ENCODE results near the gene SLC4A9.
A peak's percentile ranks its signal among the peaks of the same experiment; 100 is the strongest.

The SLC4A9 gene

DNA sequence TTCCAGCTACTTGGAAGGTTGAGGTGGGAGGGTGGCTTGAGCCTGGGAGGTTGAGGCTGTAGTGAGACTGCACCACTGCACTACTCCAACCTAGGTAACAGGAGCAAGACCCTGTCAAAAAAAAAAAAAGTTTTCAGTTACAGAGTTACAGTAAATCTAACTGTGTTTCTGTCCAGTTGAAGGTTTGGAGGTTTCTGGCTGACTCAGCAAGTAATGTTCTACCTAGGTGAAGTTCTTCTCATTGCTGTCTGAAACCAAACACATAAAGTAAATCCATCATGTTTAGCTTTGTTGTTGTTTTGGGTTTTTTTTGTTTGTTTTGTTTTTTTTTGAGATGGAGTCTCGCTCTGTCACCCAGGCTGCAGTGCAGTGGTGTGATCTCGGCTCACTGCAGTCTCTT is 33.7 kb downstream of the SLC4A9 start:
- Histone ChIP-seq H3K4me1 (ENCODE audit: control insufficient read depth, insufficient read depth, low read length) (no peaks in the 10 kb centered on the region), H3K9ac (ENCODE audit: low read length) (no peak overlapping the region), H3K9me3 (ENCODE audit: control insufficient read depth, low read length) (no peaks in the 10 kb centered on the region), H3K27me3 (ENCODE audit: control insufficient read depth, insufficient read depth, low read length) (no peaks in the 10 kb centered on the region), H3K36me3 (ENCODE audit: control insufficient read depth, insufficient read depth, low read length) (no peaks in the 10 kb centered on the region), H3K4me3 (ENCODE audit: low read length) (no peak overlapping the region)

DNA sequence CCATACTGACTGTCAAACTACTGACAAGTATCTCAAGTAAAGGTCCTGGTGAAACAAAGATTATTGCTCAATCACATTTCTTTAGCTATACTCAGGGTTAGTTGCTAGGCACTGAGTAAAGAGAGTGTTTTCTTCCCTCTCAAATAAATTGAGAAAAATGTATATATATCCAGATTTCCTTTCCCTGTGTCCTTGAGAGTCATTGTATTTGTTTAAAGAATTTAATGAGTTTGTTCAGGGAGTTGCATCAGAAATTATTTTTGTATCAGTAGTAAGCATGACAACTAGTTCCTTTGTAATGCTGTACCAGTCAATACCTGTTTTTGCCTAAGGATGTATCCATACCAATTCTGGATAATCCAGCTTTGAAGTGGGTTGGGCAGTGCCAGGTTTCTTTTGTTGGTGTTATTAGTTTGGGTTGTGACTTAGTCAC is 38.4 kb downstream of the SLC4A9 start:
- Histone ChIP-seq H3K4me1 (ENCODE audit: control insufficient read depth, insufficient read depth, low read length) (peaks cover 3% of the 10 kb centered on the region), H3K36me3 (ENCODE audit: control insufficient read depth, insufficient read depth, low read length) (no peaks in the 10 kb centered on the region), H3K27me3 (ENCODE audit: control insufficient read depth, insufficient read depth, low read length) (no peaks in the 10 kb centered on the region), H3K9ac (ENCODE audit: low read length) (no peak overlapping the region), H3K4me3 (ENCODE audit: low read length) (no peak overlapping the region), H3K9me3 (ENCODE audit: control insufficient read depth, low read length) (no peaks in the 10 kb centered on the region)

DNA sequence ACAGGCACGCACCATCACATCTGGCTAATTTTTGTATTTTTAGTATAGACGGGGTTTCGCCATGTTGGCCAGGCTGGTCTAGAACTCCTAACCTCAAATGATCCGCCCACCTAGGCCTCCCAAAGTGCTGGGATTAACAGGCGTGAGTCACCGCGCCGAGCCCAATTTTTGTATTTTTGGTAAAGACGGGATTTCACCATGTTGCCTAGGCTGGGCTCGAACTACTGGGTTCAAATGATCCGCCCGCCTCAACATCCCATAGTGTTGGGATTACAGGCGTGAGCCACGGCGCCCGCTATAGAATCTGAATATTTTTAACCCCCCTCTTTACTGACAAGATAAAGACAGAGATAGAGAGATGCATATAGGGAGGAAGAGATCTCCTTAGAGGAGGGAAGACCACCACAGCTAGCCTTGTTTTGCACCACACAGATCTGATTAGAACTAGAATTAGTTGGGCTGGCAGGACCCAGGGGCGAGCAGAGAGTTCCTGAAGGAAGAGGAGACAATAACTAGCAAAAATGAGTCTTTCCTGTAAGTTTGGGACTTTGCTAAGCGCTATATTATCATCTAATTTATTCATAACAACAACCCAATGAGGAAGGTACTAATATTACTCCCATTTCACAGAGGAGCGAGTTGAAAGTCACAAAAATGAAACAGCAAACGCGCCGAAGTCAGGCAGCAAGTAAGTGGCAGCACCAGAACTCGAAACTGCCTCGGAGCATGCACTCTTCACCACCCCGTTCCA is 40.2 kb downstream of the SLC4A9 start:
- H3K36me3 ChIP-seq (ENCODE audit: control insufficient read depth, insufficient read depth, low read length), result no peaks in the 10 kb centered on the region
- peaks cover 14% of the 10 kb centered on the region for H3K4me1 ChIP-seq (ENCODE audit: control insufficient read depth, insufficient read depth, low read length)
- no peaks in the 10 kb centered on the region for H3K9me3 ChIP-seq (ENCODE audit: control insufficient read depth, low read length)
- no peaks in the 10 kb centered on the region for H3K27me3 ChIP-seq (ENCODE audit: control insufficient read depth, insufficient read depth, low read length)
- peak overlapping the region; percentile 74 for H3K9ac ChIP-seq (ENCODE audit: low read length)
- H3K4me3 ChIP-seq (ENCODE audit: low read length), result peak overlapping the region; percentile 97

DNA sequence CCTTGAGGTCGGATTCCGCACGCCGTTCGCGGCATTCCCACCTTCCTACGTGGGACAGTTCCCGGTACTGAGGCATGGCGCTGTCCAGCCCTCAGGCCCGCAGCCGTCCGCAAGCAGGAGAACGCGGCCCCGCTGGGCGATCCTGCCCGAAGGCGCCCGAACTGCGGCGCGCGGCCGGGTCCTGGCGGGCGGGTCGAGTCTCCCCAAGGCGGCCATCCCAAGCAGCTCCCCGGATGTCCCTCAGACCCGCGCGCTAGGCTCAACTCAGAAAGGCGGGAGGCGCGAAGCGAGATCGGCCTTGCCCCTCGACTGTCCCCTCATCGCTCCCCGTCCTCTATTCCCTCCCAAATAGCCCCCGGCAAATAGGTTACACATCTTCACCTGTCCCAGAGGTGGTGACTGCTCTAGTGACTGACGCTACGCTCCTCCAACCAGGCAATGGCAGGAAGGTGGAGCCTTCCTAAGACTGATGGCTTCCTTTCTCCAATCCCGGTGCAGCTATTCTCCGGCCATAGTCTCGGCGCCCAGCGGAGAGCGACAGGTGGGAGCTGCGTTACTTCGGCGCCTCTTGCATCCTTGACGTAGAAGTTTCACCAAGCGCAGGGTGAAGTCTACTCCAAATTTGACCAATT is 40.9 kb downstream of the SLC4A9 start:
- Histone ChIP-seq H3K4me1 (ENCODE audit: control insufficient read depth, insufficient read depth, low read length) (peaks cover 14% of the 10 kb centered on the region), H3K9me3 (ENCODE audit: control insufficient read depth, low read length) (no peaks in the 10 kb centered on the region), H3K9ac (ENCODE audit: low read length) (peak overlapping the region; percentile 74), H3K27me3 (ENCODE audit: control insufficient read depth, insufficient read depth, low read length) (no peaks in the 10 kb centered on the region), H3K4me3 (ENCODE audit: low read length) (peak overlapping the region; percentile 97), H3K36me3 (ENCODE audit: control insufficient read depth, insufficient read depth, low read length) (no peaks in the 10 kb centered on the region)

DNA sequence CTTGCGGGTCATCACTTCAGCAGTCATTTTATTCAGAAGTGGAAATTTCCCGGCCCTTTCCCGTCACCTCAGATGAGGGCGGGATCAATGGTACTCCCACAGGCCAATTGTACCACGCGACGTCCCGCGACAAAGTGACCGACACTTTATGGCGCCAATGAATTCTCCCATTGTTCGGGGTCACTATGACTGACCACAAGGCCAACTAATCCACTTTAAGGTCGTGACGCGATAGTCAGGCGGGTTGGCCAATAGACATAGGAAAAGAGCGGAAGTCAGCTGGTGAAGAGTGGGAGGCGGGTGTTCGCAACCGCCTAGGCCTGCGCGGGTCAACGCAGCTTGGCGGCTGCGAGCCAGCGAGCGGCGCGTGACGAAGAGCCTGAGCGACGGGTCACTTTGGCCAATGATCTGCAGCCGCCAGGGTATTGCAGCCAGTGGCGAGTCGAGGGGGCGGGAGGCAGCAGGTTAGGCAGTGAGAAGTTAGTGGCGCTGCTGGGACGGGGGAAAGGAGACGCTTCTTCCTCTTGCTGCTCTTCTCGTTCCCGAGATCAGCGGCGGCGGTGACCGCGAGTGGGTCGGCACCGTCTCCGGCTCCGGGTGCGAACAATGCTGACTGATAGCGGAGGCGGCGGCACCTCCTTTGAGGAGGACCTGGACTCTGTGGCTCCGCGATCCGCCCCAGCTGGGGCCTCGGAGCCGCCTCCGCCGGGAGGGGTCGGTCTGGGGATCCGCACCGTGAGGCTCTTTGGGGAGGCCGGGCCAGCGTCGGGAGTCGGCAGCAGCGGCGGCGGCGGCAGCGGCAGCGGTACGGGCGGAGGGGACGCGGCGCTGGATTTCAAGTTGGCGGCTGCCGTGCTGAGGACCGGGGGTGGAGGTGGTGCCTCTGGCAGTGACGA is 41.6 kb downstream of the SLC4A9 start, which contains the start of gene ANKHD1:
TSS of gene ANKHD1 (plus strand) at position 472 of the 896 bp plus-strand sequence. CDS start at position 607, 135 bp downstream.
- H3K4me1 ChIP-seq (ENCODE audit: control insufficient read depth, insufficient read depth, low read length), result peaks cover 14% of the 10 kb centered on the region
- H3K36me3 ChIP-seq (ENCODE audit: control insufficient read depth, insufficient read depth, low read length), result no peaks in the 10 kb centered on the region
- no peaks in the 10 kb centered on the region for H3K9me3 ChIP-seq (ENCODE audit: control insufficient read depth, low read length)
- no peaks in the 10 kb centered on the region for H3K27me3 ChIP-seq (ENCODE audit: control insufficient read depth, insufficient read depth, low read length)
- peak within 1 kb of the TSS; percentile 88 for H3K9ac ChIP-seq (ENCODE audit: low read length)
- peak within 1 kb of the TSS; percentile 97 for H3K4me3 ChIP-seq (ENCODE audit: low read length)

GRCh38 chr5:140402258-140403074 is 42.5 kb downstream of the SLC4A9 start:
- Histone ChIP-seq H3K4me1 (ENCODE audit: control insufficient read depth, insufficient read depth, low read length) (peaks cover 14% of the 10 kb centered on the region), H3K36me3 (ENCODE audit: control insufficient read depth, insufficient read depth, low read length) (no peaks in the 10 kb centered on the region), H3K9ac (ENCODE audit: low read length) (peak overlapping the region; percentile 88), H3K27me3 (ENCODE audit: control insufficient read depth, insufficient read depth, low read length) (no peaks in the 10 kb centered on the region), H3K4me3 (ENCODE audit: low read length) (peak overlapping the region; percentile 75), H3K9me3 (ENCODE audit: control insufficient read depth, low read length) (no peaks in the 10 kb centered on the region)

GRCh38 chr5:140403613-140404012 is 43.6 kb downstream of the SLC4A9 start:
- Histone ChIP-seq H3K9ac (ENCODE audit: low read length) (peak overlapping the region; percentile 41), H3K9me3 (ENCODE audit: control insufficient read depth, low read length) (no peaks in the 10 kb centered on the region), H3K27me3 (ENCODE audit: control insufficient read depth, insufficient read depth, low read length) (no peaks in the 10 kb centered on the region)

DNA sequence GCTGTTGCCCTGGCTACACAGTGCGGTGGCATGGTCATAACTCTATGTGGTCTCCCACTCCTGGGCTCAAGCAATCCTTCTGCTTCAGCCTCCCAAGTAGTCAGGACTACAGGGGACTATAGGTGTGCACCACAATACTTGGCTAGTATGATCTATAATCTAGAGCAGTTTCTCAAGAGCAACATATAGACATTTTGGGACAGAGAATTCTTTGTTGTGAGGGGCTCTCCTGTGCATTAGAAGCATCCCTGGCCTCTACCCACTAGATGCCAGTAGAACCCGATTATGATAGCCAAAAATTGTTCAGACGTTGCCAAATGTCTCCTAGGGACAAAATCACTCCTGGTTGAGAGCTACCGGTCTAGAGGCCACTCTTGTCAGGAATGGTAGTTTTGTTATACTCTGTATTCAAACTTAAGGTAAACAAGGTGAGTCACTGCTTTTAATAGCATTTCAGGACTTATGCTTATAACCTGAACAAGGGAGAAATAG is 48.8 kb downstream of the SLC4A9 start:
- no peaks in the 10 kb centered on the region for H3K9me3 ChIP-seq (ENCODE audit: control insufficient read depth, low read length)
- H3K4me1 ChIP-seq (ENCODE audit: control insufficient read depth, insufficient read depth, low read length), result peaks cover 7% of the 10 kb centered on the region
- H3K27me3 ChIP-seq (ENCODE audit: control insufficient read depth, insufficient read depth, low read length), result no peaks in the 10 kb centered on the region
- H3K36me3 ChIP-seq (ENCODE audit: control insufficient read depth, insufficient read depth, low read length), result no peaks in the 10 kb centered on the region
- no peak overlapping the region for H3K9ac ChIP-seq (ENCODE audit: low read length)
- no peak overlapping the region for H3K4me3 ChIP-seq (ENCODE audit: low read length)

More at GRCh38 chr5:140403613-140404012, 43.6 kb downstream of the SLC4A9 start:
- no peaks in the 10 kb centered on the region for H3K36me3 ChIP-seq (ENCODE audit: control insufficient read depth, insufficient read depth, low read length)
- H3K4me1 ChIP-seq (ENCODE audit: control insufficient read depth, insufficient read depth, low read length), result peaks cover 14% of the 10 kb centered on the region
- no peak overlapping the region for H3K4me3 ChIP-seq (ENCODE audit: low read length)

DNA sequence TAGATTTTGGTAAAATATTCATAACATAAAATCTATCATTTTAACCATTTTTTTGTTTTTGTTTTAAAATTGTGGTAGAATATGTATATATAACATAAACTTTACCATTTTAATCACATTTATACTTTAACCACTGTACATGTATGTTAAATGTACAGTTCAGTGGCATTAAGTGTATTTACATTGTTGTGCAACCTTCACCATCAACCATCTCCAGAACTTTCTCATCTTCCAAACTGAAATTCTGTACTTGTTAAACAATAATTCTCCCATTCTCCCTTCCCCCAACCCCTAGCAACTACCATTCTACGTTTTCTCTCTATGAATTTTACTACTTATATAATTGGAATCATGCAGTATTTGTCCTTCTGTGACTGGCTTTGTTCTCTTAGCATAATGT is 53.2 kb downstream of the SLC4A9 start:
- Histone ChIP-seq H3K36me3 (ENCODE audit: control insufficient read depth, insufficient read depth, low read length) (no peaks in the 10 kb centered on the region), H3K9ac (ENCODE audit: low read length) (no peak overlapping the region), H3K4me3 (ENCODE audit: low read length) (no peak overlapping the region), H3K27me3 (ENCODE audit: control insufficient read depth, insufficient read depth, low read length) (no peaks in the 10 kb centered on the region), H3K4me1 (ENCODE audit: control insufficient read depth, insufficient read depth, low read length) (no peaks in the 10 kb centered on the region), H3K9me3 (ENCODE audit: control insufficient read depth, low read length) (no peaks in the 10 kb centered on the region)

GRCh38 chr5:140417235-140417634 is 57.2 kb downstream of the SLC4A9 start:
- no peak overlapping the region for H3K9ac ChIP-seq (ENCODE audit: low read length)
- H3K9me3 ChIP-seq (ENCODE audit: control insufficient read depth, low read length), result no peaks in the 10 kb centered on the region
- no peaks in the 10 kb centered on the region for H3K27me3 ChIP-seq (ENCODE audit: control insufficient read depth, insufficient read depth, low read length)
- no peaks in the 10 kb centered on the region for H3K4me1 ChIP-seq (ENCODE audit: control insufficient read depth, insufficient read depth, low read length)
- no peaks in the 10 kb centered on the region for H3K36me3 ChIP-seq (ENCODE audit: control insufficient read depth, insufficient read depth, low read length)
- H3K4me3 ChIP-seq (ENCODE audit: low read length), result no peak overlapping the region

DNA sequence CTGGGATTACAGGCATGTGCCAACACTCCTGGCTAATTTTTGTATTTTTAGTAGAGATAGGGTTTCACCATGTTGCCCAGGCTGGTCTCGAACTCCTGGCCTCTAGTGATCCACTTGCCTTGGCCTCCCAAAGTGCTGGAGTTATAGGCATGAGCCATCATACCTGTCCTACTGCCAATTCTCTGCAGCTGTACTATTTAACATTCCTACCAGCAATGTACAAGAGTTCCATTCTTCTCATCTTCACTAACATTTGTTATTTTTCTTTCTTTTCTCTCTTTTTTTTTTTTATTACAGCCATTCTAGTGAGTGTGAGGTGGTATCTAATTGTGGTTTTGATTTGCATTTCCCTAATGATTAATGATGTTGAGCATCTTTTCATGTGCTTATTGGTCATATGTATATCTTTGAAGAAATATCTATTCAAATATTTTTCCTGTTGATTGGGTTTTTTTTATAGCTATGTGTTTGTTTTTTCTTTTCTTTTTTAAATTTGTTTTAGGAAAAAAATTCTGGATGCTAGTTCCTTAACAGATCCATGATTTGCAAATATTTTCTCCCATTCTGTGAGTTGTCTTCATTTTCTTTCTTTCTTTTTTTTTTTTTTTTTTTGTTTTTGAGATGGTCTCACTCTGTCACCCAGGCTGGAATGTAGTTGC is 59.0 kb downstream of the SLC4A9 start:
- Histone ChIP-seq H3K36me3 (ENCODE audit: control insufficient read depth, insufficient read depth, low read length) (no peaks in the 10 kb centered on the region), H3K27me3 (ENCODE audit: control insufficient read depth, insufficient read depth, low read length) (no peaks in the 10 kb centered on the region)

More for the DNA sequence above, 59.0 kb downstream of the SLC4A9 start:
- H3K9ac ChIP-seq (ENCODE audit: low read length), result no peak overlapping the region
- no peak overlapping the region for H3K4me3 ChIP-seq (ENCODE audit: low read length)
- H3K9me3 ChIP-seq (ENCODE audit: control insufficient read depth, low read length), result no peaks in the 10 kb centered on the region
- no peaks in the 10 kb centered on the region for H3K4me1 ChIP-seq (ENCODE audit: control insufficient read depth, insufficient read depth, low read length)

Data from mucosa of stomach (tissue), 1 donor.